ENCODE results near the gene MICU2.

Gene MICU2

DNA sequence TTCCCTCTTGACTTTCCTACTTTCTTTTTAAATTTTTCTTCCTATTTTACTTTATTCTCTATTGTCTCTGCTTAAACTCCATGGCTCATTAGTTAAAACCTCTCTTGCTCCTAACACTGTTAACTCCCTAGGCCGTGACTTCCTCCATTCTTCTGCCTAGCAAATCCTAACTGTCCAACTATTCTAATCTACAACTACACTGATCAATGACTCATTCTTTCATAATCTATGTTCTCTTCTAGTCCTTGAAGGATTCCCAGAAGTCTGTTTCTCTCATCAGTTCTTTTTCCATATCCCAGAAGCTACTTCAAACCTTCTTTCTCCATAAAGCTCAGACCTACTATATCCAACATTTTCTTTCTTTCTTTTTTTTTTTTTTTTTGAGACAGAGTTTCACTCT, 66.9 kb downstream of the MICU2 start:
- TF ChIP-seq, protein P1, sequence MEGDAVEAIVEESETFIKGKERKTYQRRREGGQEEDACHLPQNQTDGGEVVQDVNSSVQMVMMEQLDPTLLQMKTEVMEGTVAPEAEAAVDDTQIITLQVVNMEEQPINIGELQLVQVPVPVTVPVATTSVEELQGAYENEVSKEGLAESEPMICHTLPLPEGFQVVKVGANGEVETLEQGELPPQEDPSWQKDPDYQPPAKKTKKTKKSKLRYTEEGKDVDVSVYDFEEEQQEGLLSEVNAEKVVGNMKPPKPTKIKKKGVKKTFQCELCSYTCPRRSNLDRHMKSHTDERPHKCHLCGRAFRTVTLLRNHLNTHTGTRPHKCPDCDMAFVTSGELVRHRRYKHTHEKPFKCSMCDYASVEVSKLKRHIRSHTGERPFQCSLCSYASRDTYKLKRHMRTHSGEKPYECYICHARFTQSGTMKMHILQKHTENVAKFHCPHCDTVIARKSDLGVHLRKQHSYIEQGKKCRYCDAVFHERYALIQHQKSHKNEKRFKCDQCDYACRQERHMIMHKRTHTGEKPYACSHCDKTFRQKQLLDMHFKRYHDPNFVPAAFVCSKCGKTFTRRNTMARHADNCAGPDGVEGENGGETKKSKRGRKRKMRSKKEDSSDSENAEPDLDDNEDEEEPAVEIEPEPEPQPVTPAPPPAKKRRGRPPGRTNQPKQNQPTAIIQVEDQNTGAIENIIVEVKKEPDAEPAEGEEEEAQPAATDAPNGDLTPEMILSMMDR (conservative IDR thresholded peaks at IDR 0.05; ENCODE audit: low read depth, low read length), result no peak
- H3K4me3 ChIP-seq (ENCODE audit: low read length), result no peak overlapping the region
- DNase-seq (ENCODE audit: low read depth), result no peak

DNA sequence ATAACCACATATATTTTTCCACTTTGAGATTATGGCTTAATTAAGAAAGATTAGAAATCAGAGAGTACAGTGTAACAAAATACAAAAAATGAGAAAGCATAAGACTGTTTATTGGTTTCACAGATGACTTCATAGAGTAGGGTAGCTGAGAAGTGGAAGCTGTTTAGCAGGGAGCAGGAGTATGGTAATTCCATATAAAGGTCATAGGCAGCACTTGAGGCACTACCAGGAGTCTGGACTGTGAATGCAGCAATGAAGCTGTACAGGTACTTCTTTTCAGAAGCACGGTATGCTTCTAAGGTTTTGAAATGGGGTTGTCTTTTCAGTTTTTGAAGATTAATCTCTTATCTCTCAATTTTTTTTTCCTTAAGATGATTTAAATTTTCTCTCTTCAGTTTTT, 69.2 kb downstream of the MICU2 start:
- DNase-seq (ENCODE audit: low read depth), result no peak
- TF ChIP-seq, protein P1 (conservative IDR thresholded peaks at IDR 0.05; ENCODE audit: low read depth, low read length), result no peak
- no peak overlapping the region for H3K4me3 ChIP-seq (ENCODE audit: low read length)

DNA sequence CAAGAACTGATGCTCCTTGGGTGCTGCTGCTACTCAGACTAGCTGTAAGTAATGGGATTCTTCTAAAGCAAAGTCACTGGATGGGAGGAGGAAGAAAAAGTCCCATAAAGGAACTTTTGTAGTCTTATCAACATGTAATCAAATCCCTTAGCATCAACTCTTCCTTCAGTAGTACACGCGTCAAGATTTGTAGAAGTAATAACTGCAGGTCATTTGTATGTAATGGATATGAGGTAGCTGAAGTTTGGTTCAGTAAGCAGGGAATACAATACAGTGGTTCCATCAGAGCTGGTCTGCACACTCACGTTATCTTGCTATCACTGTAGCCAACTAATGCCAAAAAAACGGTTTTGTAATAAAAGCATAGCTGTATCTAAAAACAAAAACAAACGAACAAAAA, 72.5 kb downstream of the MICU2 start:
- no peak for DNase-seq (ENCODE audit: low read depth)
- no peak overlapping the region for H3K4me3 ChIP-seq (ENCODE audit: low read length)
- TF ChIP-seq, protein P1 (conservative IDR thresholded peaks at IDR 0.05; ENCODE audit: low read depth, low read length), result no peak

GRCh38 chr13:21530656-21531055, 73.3 kb downstream of the MICU2 start:
- DNase-seq (ENCODE audit: low read depth), result no peak
- no peak overlapping the region for H3K4me3 ChIP-seq (ENCODE audit: low read length)
- TF ChIP-seq, protein P1 (conservative IDR thresholded peaks at IDR 0.05; ENCODE audit: low read depth, low read length), result no peak

DNA sequence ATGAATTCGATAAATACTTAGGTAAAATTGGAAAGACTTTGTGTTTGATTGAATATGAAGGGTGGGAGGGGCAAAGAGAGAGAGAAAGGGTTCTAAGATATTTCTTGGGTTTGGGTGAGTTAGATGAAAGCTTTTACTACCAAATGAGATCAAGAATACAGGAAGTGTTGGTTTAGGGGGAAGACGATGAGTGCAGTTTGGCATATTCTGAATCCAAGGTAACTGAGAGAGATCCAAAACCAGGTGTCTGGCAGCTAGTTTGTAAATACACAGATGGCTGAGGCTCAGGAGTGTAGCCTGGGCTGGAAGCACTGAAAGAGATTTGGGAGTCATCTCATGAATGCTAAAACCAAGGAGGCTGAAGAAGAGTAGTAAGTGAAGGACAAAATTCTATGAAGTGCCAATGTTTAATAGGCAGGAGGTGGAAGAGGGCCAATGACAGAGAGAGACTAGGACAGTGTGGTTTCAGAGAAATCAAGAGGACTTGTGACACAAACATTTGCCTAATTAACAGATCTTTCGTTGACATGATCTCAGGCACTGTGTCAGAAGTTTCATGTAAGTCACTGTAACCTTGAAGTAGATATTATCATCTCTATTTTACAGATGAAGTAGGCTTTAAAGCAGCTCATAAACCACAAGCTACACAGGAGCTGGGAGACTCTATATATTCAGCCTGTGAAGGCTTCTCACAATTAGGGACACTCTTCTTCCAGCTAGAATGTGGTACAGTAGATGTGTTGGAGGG, 74.7 kb downstream of the MICU2 start:
- no peak overlapping the region for H3K4me3 ChIP-seq (ENCODE audit: low read length)
- TF ChIP-seq, protein P1 (conservative IDR thresholded peaks at IDR 0.05; ENCODE audit: low read depth, low read length), result no peak
- DNase-seq (ENCODE audit: low read depth), result no peak

- DNase-seq (ENCODE audit: low read depth), result peak; percentile 58
- TF ChIP-seq, protein P1 (conservative IDR thresholded peaks at IDR 0.05; ENCODE audit: low read depth, low read length), result no peak
- no peak overlapping the region for H3K4me3 ChIP-seq (ENCODE audit: low read length)
These were observed 75.4 kb downstream of the MICU2 start for GRCh38 chr13:21528616-21529015.
